HepG2 (cell line): ENCODE measurements around the gene SNX27. TPM values are rescaled to one million over a fixed set of nuclear protein-coding genes. Genes with fewer than 3 reads are reported as not detected.

Experiments used
- AKAP8 ChIP-seq: sonication (generic); formaldehyde crosslinking; IDR thresholded peaks from 2 replicates; pipeline ENCODE4 v1.5.1; 2020; ENCODE audit warnings: mild to moderate bottlenecking, missing genetic modification reagents
- KLF11 ChIP-seq: IDR thresholded peaks from 2 replicates; pipeline ENCODE4 v1.6.1; 2016; ENCODE audit warnings: missing compliant biosample characterization
- POLR2A ChIP-seq, 2 experiments: IDR thresholded peaks; 2 replicates each; pipeline ENCODE4 v1.6.1; 2011; ENCODE audit warnings: low read depth in 2 of 2, low read length in 2 of 2, mild to moderate bottlenecking in 1 of 2, moderate library complexity in 1 of 2; ENCODE audit not compliant: insufficient read depth in 1 of 2
- RARG ChIP-seq: sonication (generic); formaldehyde crosslinking; IDR thresholded peaks from 2 replicates; pipeline ENCODE4 v1.4.0; 2020; ENCODE audit warnings: low read depth, mild to moderate bottlenecking, missing genetic modification reagents
- SAP130 ChIP-seq: IDR thresholded peaks from 2 replicates; pipeline ENCODE4 v1.6.1; 2016; ENCODE audit warnings: low read depth
- TEAD3 ChIP-seq: optimal IDR thresholded peaks from 2 replicates; pipeline ENCODE3; 2016; ENCODE audit warnings: borderline replicate concordance
- THAP11 ChIP-seq: IDR thresholded peaks from 2 replicates; pipeline ENCODE4 v1.6.1; 2016; ENCODE audit warnings: missing biosample characterization, missing genetic modification reagents
- ZBTB1 ChIP-seq: sonication (generic); formaldehyde crosslinking; IDR thresholded peaks from 2 replicates; pipeline ENCODE4 v1.4.0; 2020; ENCODE audit warnings: missing genetic modification reagents, borderline replicate concordance
- ZBTB3 ChIP-seq: sonication (generic); formaldehyde crosslinking; IDR thresholded peaks from 2 replicates; pipeline ENCODE4 v1.4.0; 2020; ENCODE audit warnings: low read depth, mild to moderate bottlenecking, moderate library complexity, missing genetic modification reagents, borderline replicate concordance
- ZNF124 ChIP-seq: sonication (generic); formaldehyde crosslinking; IDR thresholded peaks from 2 replicates; pipeline ENCODE4 v1.4.0; 2020; ENCODE audit warnings: missing genetic modification reagents
- ZNF350 ChIP-seq: sonication (generic); formaldehyde crosslinking; IDR thresholded peaks from 2 replicates; pipeline ENCODE4 v1.4.0; 2020; ENCODE audit warnings: mild to moderate bottlenecking, low read depth, missing genetic modification reagents, borderline replicate concordance
- ZNF530 ChIP-seq: sonication (generic); formaldehyde crosslinking; IDR thresholded peaks from 2 replicates; pipeline ENCODE4 v1.5.0; 2020; ENCODE audit warnings: low read depth, mild to moderate bottlenecking, missing genetic modification reagents
- ZNF619 ChIP-seq: sonication (generic); formaldehyde crosslinking; IDR thresholded peaks from 2 replicates; pipeline ENCODE4 v1.4.0; 2020; ENCODE audit warnings: mild to moderate bottlenecking, missing genetic modification reagents
- ZNF687 ChIP-seq: sonication (generic); formaldehyde crosslinking; IDR thresholded peaks from 2 replicates; pipeline ENCODE4 v1.5.1; 2020; ENCODE audit warnings: mild to moderate bottlenecking, missing genetic modification reagents, moderate library complexity
- ZNF768 ChIP-seq: sonication (generic); formaldehyde crosslinking; IDR thresholded peaks from 2 replicates; pipeline ENCODE4 v1.4.0; 2020; ENCODE audit warnings: missing genetic modification reagents
- ZSCAN31 ChIP-seq: sonication (generic); formaldehyde crosslinking; IDR thresholded peaks from 2 replicates; pipeline ENCODE4 v1.5.0; 2020; ENCODE audit warnings: low read depth, mild to moderate bottlenecking, missing genetic modification reagents
- polyA plus RNA-seq, 8 experiments: library from polyadenylated mRNA; depleted of rRNA in 3 of 8; stranded (reverse) in 7 of 8; unstranded in 1 of 8; fragments of >200 nt; fragmentation: Illumina TruSeq in 4 of 8; extraction: Trizol in 4 of 8; gene quantifications; 2 replicates each; pipeline versions ENCODE4 v1.2.1 to v1.2.3, GENCODE V29; 2011 to 2016; ENCODE audit warnings: low read depth in 4 of 8, missing spikeins in 1 of 8, mixed read lengths in 1 of 8; ENCODE audit not compliant: insufficient read depth in 1 of 8
- total RNA-seq, 5 experiments: library from RNA; depleted of rRNA; stranded (reverse); fragments of >200 nt; fragmentation: Illumina TruSeq; extraction: Trizol; gene quantifications; 2 replicates each; pipeline ENCODE4 v1.2.3, GENCODE V29; 2016; ENCODE audit warnings: low read depth in 1 of 5
- TF ChIP-seq, protein P1 (sequence below): sonication (generic); formaldehyde crosslinking; IDR thresholded peaks from 2 replicates; pipeline ENCODE4 v1.4.0; 2020; ENCODE audit warnings: missing genetic modification reagents, borderline replicate concordance
- TF ChIP-seq, protein P2 (sequence below): sonication (generic); formaldehyde crosslinking; IDR thresholded peaks from 2 replicates; pipeline ENCODE4 v1.8.1; 2023; ENCODE audit warnings: mild to moderate bottlenecking, missing genetic modification reagents
- TF ChIP-seq, protein P3 (sequence below): sonication (generic); formaldehyde crosslinking; IDR thresholded peaks from 2 replicates; pipeline ENCODE4 v1.4.0; 2020; ENCODE audit warnings: missing genetic modification reagents

SNX27 gene
- total and polyA plus RNA-seq, 2 of the 13 experiments (the other 11 are each of a cell fraction or from before 2014, with no cell fraction given): 14.4 to 17.8 TPM

DNA sequence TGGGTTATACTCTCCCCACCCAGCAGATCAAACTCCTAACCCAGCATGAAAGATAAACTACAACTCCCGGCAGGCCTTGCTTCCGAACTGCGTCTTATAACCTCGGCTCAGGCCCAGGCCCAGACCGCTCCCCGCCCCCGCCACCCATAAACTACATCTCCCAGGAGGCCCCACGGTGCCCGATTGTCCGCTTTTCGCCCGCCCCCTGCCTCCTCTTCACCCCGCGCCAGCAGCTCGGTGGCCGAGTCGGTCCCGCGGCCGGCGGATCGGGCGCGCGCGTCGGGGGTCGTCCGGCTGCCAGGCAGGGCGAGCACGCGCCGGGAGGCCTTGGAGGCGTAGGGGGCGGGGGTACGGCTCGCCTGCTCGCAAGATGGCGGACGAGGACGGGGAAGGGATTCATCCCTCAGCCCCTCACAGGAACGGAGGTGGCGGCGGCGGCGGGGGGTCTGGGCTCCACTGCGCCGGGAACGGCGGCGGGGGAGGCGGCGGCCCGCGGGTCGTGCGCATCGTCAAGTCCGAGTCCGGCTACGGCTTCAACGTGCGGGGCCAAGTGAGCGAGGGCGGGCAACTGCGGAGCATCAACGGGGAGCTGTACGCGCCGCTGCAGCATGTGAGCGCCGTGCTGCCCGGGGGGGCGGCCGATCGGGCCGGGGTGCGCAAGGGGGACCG lies at the start of gene SNX27 (continued):
- TF ChIP-seq ZNF687 (CRISPR knock-in tag) (peak; percentile 85), ZNF530 (CRISPR knock-in tag) (no peak), ZNF350 (CRISPR knock-in tag) (0 out of 2 replicates have a peak, but pooled peaks have one; percentile 44), KLF11 (CRISPR knock-in tag) (no peak), ZNF768 (CRISPR knock-in tag) (peak; percentile 31; the same call in 1 of the 2 replicates), POLR2A (IDR thresholded peaks at IDR 0.05; ENCODE audit: insufficient read depth in 1 of 2, low read depth in 2 of 2, low read length in 2 of 2) (peak; percentile 8 to 62; a peak in 2 of 4 replicates), TEAD3 (CRISPR knock-in tag) (no peak), ZNF124 (CRISPR knock-in tag) (no peak), ZSCAN31 (0 out of 2 replicates have a peak, but pooled peaks have one; percentile 62), ZBTB1 (no peak), ZNF619 (CRISPR knock-in tag) (no peak), THAP11 (CRISPR knock-in tag) (peak; percentile 99), AKAP8 (CRISPR knock-in tag) (no peak), RARG (CRISPR knock-in tag) (no peak), ZBTB3 (CRISPR knock-in tag) (peak; percentile 12; the same call in 1 of the 2 replicates), SAP130 (peak; percentile 76)
- TF ChIP-seq, protein P1, sequence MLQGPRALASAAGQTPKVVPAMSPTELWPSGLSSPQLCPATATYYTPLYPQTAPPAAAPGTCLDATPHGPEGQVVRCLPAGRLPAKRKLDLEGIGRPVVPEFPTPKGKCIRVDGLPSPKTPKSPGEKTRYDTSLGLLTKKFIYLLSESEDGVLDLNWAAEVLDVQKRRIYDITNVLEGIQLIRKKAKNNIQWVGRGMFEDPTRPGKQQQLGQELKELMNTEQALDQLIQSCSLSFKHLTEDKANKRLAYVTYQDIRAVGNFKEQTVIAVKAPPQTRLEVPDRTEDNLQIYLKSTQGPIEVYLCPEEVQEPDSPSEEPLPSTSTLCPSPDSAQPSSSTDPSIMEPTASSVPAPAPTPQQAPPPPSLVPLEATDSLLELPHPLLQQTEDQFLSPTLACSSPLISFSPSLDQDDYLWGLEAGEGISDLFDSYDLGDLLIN (CRISPR knock-in tag): no peak
- TF ChIP-seq, protein P2, sequence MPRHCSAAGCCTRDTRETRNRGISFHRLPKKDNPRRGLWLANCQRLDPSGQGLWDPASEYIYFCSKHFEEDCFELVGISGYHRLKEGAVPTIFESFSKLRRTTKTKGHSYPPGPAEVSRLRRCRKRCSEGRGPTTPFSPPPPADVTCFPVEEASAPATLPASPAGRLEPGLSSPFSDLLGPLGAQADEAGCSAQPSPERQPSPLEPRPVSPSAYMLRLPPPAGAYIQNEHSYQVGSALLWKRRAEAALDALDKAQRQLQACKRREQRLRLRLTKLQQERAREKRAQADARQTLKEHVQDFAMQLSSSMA (CRISPR knock-in tag): peak; percentile 57; the same call in 1 of the 2 replicates
- TF ChIP-seq, protein P3, sequence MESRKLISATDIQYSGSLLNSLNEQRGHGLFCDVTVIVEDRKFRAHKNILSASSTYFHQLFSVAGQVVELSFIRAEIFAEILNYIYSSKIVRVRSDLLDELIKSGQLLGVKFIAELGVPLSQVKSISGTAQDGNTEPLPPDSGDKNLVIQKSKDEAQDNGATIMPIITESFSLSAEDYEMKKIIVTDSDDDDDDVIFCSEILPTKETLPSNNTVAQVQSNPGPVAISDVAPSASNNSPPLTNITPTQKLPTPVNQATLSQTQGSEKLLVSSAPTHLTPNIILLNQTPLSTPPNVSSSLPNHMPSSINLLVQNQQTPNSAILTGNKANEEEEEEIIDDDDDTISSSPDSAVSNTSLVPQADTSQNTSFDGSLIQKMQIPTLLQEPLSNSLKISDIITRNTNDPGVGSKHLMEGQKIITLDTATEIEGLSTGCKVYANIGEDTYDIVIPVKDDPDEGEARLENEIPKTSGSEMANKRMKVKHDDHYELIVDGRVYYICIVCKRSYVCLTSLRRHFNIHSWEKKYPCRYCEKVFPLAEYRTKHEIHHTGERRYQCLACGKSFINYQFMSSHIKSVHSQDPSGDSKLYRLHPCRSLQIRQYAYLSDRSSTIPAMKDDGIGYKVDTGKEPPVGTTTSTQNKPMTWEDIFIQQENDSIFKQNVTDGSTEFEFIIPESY: no peak
